Natural killer cell (primary cell): ENCODE measurements around the gene PHF23. TPM values are rescaled to one million over a fixed set of nuclear protein-coding genes. Genes with fewer than 3 reads are reported as not detected.

Experiments used
- ATAC-seq, 3 donors: fragments of 150-1000 bp in 2 of 3; fragments of 200-7000 bp in 1 of 3; cut with Tn5 transposase; 1 replicate in 1 of 3; 2 replicates in 2 of 3; pipeline ENCODE4 v1.10.0; 2021; ENCODE audit warnings: mild to moderate bottlenecking in 2 of 3, moderate library complexity in 2 of 3
- DNase-seq, 2 donors: peaks; one replicate each; pipeline versions ENCODE4 v3.0.0 to v3.0.0-alpha.2; 2013 to 2021; ENCODE audit warnings: mixed read lengths in 1 of 2
- H3K27ac ChIP-seq: one replicate; pipeline ENCODE4 v1.5.1; 2013; ENCODE audit warnings: mild to moderate bottlenecking, low read length
- H3K27me3 ChIP-seq: one replicate; pipeline ENCODE4 v1.6.1; 2013; ENCODE audit warnings: low read length; ENCODE audit not compliant: control insufficient read depth, insufficient read depth
- H3K36me3 ChIP-seq: one replicate; pipeline ENCODE4 v1.6.1; 2013; ENCODE audit warnings: low read length; ENCODE audit not compliant: control insufficient read depth, insufficient read depth
- H3K4me1 ChIP-seq: one replicate; pipeline ENCODE4 v1.6.1; 2013; ENCODE audit warnings: low read length; ENCODE audit not compliant: control insufficient read depth, insufficient read depth
- H3K4me3 ChIP-seq: one replicate; pipeline ENCODE4 v1.5.1; 2013; ENCODE audit warnings: low read length
- H3K9me3 ChIP-seq: one replicate; pipeline ENCODE4 v1.6.1; 2013; ENCODE audit warnings: low read length; ENCODE audit not compliant: control insufficient read depth, insufficient read depth
- H3K27ac Mint-ChIP-seq, 2 donors: one replicate each; pipeline ENCODE4 v1.8.0; 2022; ENCODE audit warnings: mild to moderate bottlenecking in 2 of 2, mixed read lengths in 2 of 2, moderate library complexity in 1 of 2
- H3K27me3 Mint-ChIP-seq, 2 donors: one replicate each; pipeline ENCODE4 v1.8.0; 2022; ENCODE audit warnings: low read depth in 2 of 2, mixed read lengths in 2 of 2
- H3K36me3 Mint-ChIP-seq: one replicate; pipeline ENCODE4 v1.8.0; 2022; ENCODE audit warnings: mixed read lengths
- H3K4me1 Mint-ChIP-seq, 2 donors: one replicate each; pipeline ENCODE4 v1.8.0; 2022; ENCODE audit warnings: mixed read lengths in 2 of 2
- H3K4me3 Mint-ChIP-seq: one replicate; pipeline ENCODE4 v1.8.0; 2022; ENCODE audit warnings: mild to moderate bottlenecking, moderate library complexity, mixed read lengths
- H3K9me3 Mint-ChIP-seq, 2 donors: one replicate each; pipeline ENCODE4 v1.8.0; 2022; ENCODE audit warnings: mixed read lengths in 2 of 2
- CTCF ChIP-seq: fragments of 200-600 bp; IDR thresholded peaks from one replicate; pipeline ENCODE4 v1.8.0; 2022; ENCODE audit warnings: antibody characterized with exemption
- WGBS: methylation state at CpG from one replicate; pipeline ENCODE4 v1.1.7; 2013; ENCODE audit warnings: missing lambda C conversion rate; ENCODE audit not compliant: insufficient coverage; 5-methylcytosine and 5-hydroxymethylcytosine counted together
- intact Hi-C: fragments of 100-400 bp; cut with micrococcal nuclease; formaldehyde crosslinking; loops from one replicate; pipeline ENCODE4 v1.14.2; 2022
- total RNA-seq, 4 donors: library from RNA; stranded (reverse); fragments of 120-200 nt in 1 of 4; gene quantifications; one replicate each; pipeline versions ENCODE4 v1.2.3 to v1.2.4, GENCODE V29; 2013 to 2022

PHF23 gene
- total RNA-seq, 3 donors from 2014 or later (not counting 1 experiment from before 2014, with no cell fraction given): 19.3 to 32.3 (median 20.8) TPM

- peak; percentile 56 to 66 (median 61) for ATAC-seq
- H3K27me3 ChIP-seq: peaks cover 31% of the 10 kb centered on the region
- no peak within 1 kb of the TSS for H3K27ac ChIP-seq
- peak; percentile 62 to 89 for DNase-seq
- Mint-ChIP-seq H3K4me1 (peaks cover 22 to 31% of the 10 kb centered on the region in 2 donors), H3K9me3 (no peaks in the 10 kb centered on the region), H3K27ac (peak within 1 kb of the TSS in 1 of 2 donors; percentile 16), H3K36me3 (no peaks in the 10 kb centered on the region), H3K27me3 (peaks cover 22 to 30% of the 10 kb centered on the region in 2 donors), H3K4me3 (peak within 1 kb of the TSS; percentile 90)
- H3K9me3 ChIP-seq: no peaks in the 10 kb centered on the region
- H3K4me1 ChIP-seq: peaks cover 31% of the 10 kb centered on the region
- no peaks in the 10 kb centered on the region for H3K36me3 ChIP-seq
- no peak for TF ChIP-seq CTCF
- under 1% methylated on average over 71 of the region's 71 CpGs for WGBS
- intact Hi-C loops: loop anchor here (2.0 to 10.0 kb wide), 2 partner anchors 47 to 403 kb away; partner anchors contain the start of genes NEURL4, TP53 and WRAP53
- H3K4me3 ChIP-seq: peak within 1 kb of the TSS; percentile 23
These were observed 42.1 kb upstream of the PHF23 start, which contains the start of gene SLC2A4 for GRCh38 chr17:7281074-7281952. SLC2A4 (plus strand) TSS chr17:7281718; CDS start chr17:7281935, 217 bp downstream.

- Histone ChIP-seq H3K4me1 (peaks cover 31% of the 10 kb centered on the region), H3K4me3 (peak overlapping the region; percentile 23), H3K27ac (no peak overlapping the region), H3K36me3 (no peaks in the 10 kb centered on the region), H3K9me3 (no peaks in the 10 kb centered on the region), H3K27me3 (peaks cover 29% of the 10 kb centered on the region)
- ATAC-seq: peak; percentile 89 to 95 (median 91)
- intact Hi-C loops: loop anchor here (1.0 to 10.0 kb wide), 7 partner anchors 16 to 404 kb away; partner anchors contain the start of genes NEURL4, SENP3, TMEM102 and TP53
- under 1% methylated on average over 29 of the region's 29 CpGs for WGBS
- H3K4me3 Mint-ChIP-seq: peak overlapping the region; percentile 90
- peaks cover 18 to 24% of the 10 kb centered on the region in 2 donors for H3K27me3 Mint-ChIP-seq
- peak; percentile 94 for TF ChIP-seq CTCF
- peak overlapping the region in 1 of 2 donors; percentile 16 for H3K27ac Mint-ChIP-seq
- H3K36me3 Mint-ChIP-seq: no peaks in the 10 kb centered on the region
- H3K9me3 Mint-ChIP-seq: no peaks in the 10 kb centered on the region
- peak; percentile 84 to 88 for DNase-seq
- peaks cover 22 to 31% of the 10 kb centered on the region in 2 donors for H3K4me1 Mint-ChIP-seq
These were observed 41.3 kb upstream of the PHF23 start for GRCh38 chr17:7280519-7281073.

- H3K9me3 Mint-ChIP-seq: no peaks in the 10 kb centered on the region
- H3K4me3 ChIP-seq: no peak overlapping the region
- WGBS: 96% methylated on average over 7 of the region's 8 CpGs
- H3K9me3 ChIP-seq: no peaks in the 10 kb centered on the region
- no peaks in the 10 kb centered on the region for H3K36me3 Mint-ChIP-seq
- peaks cover 29% of the 10 kb centered on the region for H3K27me3 ChIP-seq
- no peak for ATAC-seq
- no peak overlapping the region for H3K27ac Mint-ChIP-seq
- no peak for DNase-seq
- H3K27me3 Mint-ChIP-seq: peaks cover 18 to 21% of the 10 kb centered on the region in 2 donors
- peaks cover 22 to 31% of the 10 kb centered on the region in 2 donors for H3K4me1 Mint-ChIP-seq
- TF ChIP-seq CTCF: no peak
- H3K27ac ChIP-seq: no peak overlapping the region
- H3K4me3 Mint-ChIP-seq: no peak overlapping the region
- intact Hi-C loops: no loop called here
- H3K36me3 ChIP-seq: no peaks in the 10 kb centered on the region
- H3K4me1 ChIP-seq: peaks cover 31% of the 10 kb centered on the region
These were observed 40.2 kb upstream of the PHF23 start for GRCh38 chr17:7279448-7279847.
